Duodenal mucosa (tissue), 2 donors: ENCODE measurements around the gene FAM222A.
A peak's percentile ranks its signal among the peaks of the same experiment; 100 is the strongest.

Experiments
- H3K27ac ChIP-seq: one replicate; pipeline ENCODE4 v1.7.0; 2013; ENCODE audit warnings: low read depth, low read length
- H3K27me3 ChIP-seq, 2 donors: one replicate each; pipeline ENCODE4 v1.7.0; 2013; ENCODE audit warnings: low read length in 2 of 2, control low read depth in 1 of 2; ENCODE audit not compliant: insufficient read depth in 2 of 2, control insufficient read depth in 1 of 2
- H3K36me3 ChIP-seq, 2 donors: one replicate each; pipeline ENCODE4 v1.7.0; 2013; ENCODE audit warnings: low read length in 2 of 2, control low read depth in 1 of 2; ENCODE audit not compliant: insufficient read depth in 2 of 2, control insufficient read depth in 1 of 2
- H3K4me1 ChIP-seq, 2 donors: one replicate each; pipeline ENCODE4 v1.7.0; 2013; ENCODE audit warnings: low read length in 2 of 2, control low read depth in 1 of 2; ENCODE audit not compliant: insufficient read depth in 2 of 2, control insufficient read depth in 1 of 2
- H3K4me3 ChIP-seq, 2 donors: one replicate each; pipeline ENCODE4 v1.7.0; 2013; ENCODE audit warnings: low read length in 2 of 2, low read depth in 1 of 2
- H3K9ac ChIP-seq, 2 donors: one replicate each; pipeline ENCODE4 v1.7.0; 2013; ENCODE audit warnings: low read length in 2 of 2, low read depth in 1 of 2
- H3K9me3 ChIP-seq, 2 donors: one replicate each; pipeline ENCODE4 v1.7.0; 2013; ENCODE audit warnings: low read length in 2 of 2, control low read depth in 1 of 2; ENCODE audit not compliant: control insufficient read depth in 1 of 2

FAM222A gene

GRCh38 chr12:109724321-109724892, 10.8 kb downstream of the FAM222A start:
- H3K4me1 ChIP-seq: peaks cover 76 to 82% of the 10 kb centered on the region in 2 donors
- H3K9me3 ChIP-seq: no peaks in the 10 kb centered on the region
- H3K4me3 ChIP-seq: no peak overlapping the region
- H3K27me3 ChIP-seq: no peaks in the 10 kb centered on the region
- no peak overlapping the region for H3K9ac ChIP-seq
- H3K27ac ChIP-seq: no peak overlapping the region
- H3K36me3 ChIP-seq: no peaks in the 10 kb centered on the region

DNA sequence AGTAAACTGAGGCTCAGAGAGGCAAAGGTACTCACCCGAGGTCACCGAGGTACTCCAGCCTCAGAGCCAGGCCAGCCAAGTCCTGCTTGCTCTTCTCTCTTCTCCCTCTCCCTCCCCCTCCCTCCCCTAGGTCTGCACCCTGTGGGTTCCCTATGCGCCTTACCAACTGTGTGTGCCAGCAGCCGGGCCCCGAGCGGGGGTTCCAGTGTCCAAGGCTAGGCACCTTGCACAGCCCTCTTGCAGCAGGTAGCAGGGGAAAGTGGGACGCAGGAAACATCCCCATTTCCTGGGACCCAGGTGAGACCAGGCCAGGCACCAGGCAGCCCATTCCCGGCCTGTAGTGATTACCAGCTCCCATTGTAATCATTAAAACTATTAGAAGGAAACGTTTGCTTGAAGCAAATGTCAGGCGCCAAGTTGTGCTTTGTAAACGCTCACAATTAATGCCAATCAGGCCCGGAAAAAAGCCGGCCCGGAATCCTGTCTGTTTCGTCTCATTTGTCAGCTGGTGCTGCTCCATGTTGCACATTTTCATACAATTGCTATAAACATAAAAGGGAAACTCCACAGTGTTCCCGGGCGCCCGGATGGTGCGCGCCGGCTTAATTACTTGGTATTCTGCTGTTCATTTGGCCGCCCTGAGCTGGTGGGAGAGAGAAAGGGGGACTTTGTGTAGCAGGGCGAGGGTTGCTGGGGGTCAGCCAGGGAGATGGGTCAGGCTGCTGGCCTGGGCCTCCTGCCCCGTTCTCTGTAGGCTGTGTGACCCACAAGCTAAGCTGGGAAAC, 11.9 kb downstream of the FAM222A start:
- Histone ChIP-seq H3K27ac (no peak overlapping the region), H3K27me3 (no peaks in the 10 kb centered on the region), H3K4me1 (peaks cover 66 to 70% of the 10 kb centered on the region in 2 donors), H3K9ac (no peak overlapping the region), H3K9me3 (no peaks in the 10 kb centered on the region), H3K4me3 (no peak overlapping the region), H3K36me3 (no peaks in the 10 kb centered on the region)

GRCh38 chr12:109726106-109726497, 12.5 kb downstream of the FAM222A start:
- Histone ChIP-seq H3K4me1 (peaks cover 60 to 65% of the 10 kb centered on the region in 2 donors), H3K4me3 (no peak overlapping the region), H3K27ac (no peak overlapping the region), H3K36me3 (no peaks in the 10 kb centered on the region), H3K9me3 (no peaks in the 10 kb centered on the region), H3K9ac (no peak overlapping the region), H3K27me3 (no peaks in the 10 kb centered on the region)

DNA sequence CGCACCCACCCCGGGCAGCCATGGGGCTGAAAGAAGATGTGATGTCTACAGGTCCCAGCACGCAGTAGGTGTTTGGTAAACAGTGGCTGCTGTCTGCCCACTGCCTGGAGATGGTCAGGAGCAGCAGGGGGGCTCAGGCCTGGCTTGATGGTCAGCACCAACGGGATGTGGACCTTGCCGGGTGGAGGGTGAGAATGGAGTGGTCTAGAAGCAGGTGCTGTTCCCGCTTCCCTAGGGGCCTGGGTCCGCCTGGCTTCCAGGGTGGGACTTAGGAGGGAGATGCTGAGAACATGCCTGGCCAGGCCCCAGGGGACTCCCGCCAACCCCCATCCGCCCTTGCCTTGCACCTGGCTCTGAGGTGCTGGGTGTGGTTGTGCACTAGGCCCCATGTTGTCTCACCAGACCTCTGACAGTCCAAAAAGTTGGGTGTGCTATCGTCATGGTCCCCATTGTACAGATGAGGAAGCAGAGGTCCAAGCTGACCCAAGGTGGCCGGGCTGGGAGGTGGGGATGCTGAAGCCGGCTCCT, 12.9 kb downstream of the FAM222A start:
- H3K9ac ChIP-seq: no peak overlapping the region
- H3K27me3 ChIP-seq: no peaks in the 10 kb centered on the region
- H3K27ac ChIP-seq: no peak overlapping the region
- H3K9me3 ChIP-seq: no peaks in the 10 kb centered on the region
- H3K4me1 ChIP-seq: peaks cover 55 to 61% of the 10 kb centered on the region in 2 donors
- H3K4me3 ChIP-seq: no peak overlapping the region
- no peaks in the 10 kb centered on the region for H3K36me3 ChIP-seq

DNA sequence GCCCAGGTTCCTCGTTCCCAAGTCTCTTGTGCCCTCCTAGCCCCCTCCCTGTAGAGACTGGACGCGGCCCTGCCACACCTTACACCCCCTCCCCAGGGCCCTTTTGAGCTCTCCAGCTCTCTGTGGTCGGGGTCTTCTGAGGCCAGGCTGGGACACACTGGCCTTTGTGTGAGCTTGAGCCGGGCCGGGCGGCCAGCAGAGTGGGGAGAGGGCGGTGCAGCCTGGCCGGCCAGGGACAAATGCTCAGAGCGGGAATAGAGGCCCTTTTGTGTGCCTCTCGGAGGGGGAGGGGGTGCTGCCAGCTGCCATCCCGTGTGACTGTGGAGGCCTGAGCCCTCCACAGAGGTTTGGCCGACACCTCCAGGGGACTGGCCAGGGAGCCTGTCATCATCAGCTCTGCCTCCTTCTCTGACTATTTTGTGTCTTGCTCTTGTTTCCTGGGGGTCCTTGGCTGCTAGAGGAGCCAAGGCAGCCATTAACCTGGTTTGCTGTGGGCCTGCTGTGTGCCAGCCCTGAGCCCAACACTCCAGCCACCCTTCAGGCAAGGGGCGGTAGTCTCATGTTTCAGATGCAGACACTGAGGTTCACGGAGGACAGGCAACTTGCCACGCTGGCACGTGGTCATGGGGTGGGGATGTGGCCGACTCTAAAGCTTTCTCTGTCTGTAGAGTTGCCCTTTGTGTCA, 13.6 kb downstream of the FAM222A start:
- H3K4me3 ChIP-seq: peak overlapping the region in 1 of 2 donors; percentile 22
- H3K27ac ChIP-seq: no peak overlapping the region
- H3K4me1 ChIP-seq: peaks cover 49 to 55% of the 10 kb centered on the region in 2 donors
- H3K27me3 ChIP-seq: no peaks in the 10 kb centered on the region
- no peaks in the 10 kb centered on the region for H3K36me3 ChIP-seq
- no peak overlapping the region for H3K9ac ChIP-seq
- H3K9me3 ChIP-seq: no peaks in the 10 kb centered on the region

- no peaks in the 10 kb centered on the region for H3K36me3 ChIP-seq
- H3K27me3 ChIP-seq: no peaks in the 10 kb centered on the region
- no peaks in the 10 kb centered on the region for H3K9me3 ChIP-seq
- no peak overlapping the region for H3K27ac ChIP-seq
- no peak overlapping the region for H3K4me3 ChIP-seq
- no peak overlapping the region for H3K9ac ChIP-seq
- peaks cover 42 to 46% of the 10 kb centered on the region in 2 donors for H3K4me1 ChIP-seq
Measured at GRCh38 chr12:109727746-109728726, 14.4 kb downstream of the FAM222A start.

DNA sequence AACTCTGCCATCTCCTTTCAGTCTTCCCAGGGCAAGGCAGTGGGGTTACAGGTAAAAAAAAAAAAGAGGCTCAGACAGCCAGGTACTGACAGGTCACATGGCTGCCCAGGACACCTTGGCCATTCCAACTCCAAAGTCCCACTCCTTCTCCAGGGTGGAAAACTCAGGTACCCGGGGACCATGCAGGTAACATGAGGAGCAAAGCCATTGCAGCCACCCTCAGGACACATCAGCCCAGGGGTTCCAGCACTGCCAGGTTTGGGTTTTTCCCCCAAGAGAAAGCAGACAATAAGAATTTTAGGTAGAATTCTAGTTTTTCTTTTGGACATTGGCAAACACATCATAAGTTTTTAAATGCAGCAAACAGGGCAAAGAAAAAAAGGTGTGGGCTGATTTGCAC, 15.3 kb downstream of the FAM222A start:
- H3K27ac ChIP-seq: no peak overlapping the region
- H3K4me1 ChIP-seq: peaks cover 35 to 38% of the 10 kb centered on the region in 2 donors
- no peak overlapping the region for H3K9ac ChIP-seq
- no peak overlapping the region for H3K4me3 ChIP-seq
- H3K36me3 ChIP-seq: no peaks in the 10 kb centered on the region
- H3K27me3 ChIP-seq: no peaks in the 10 kb centered on the region
- H3K9me3 ChIP-seq: no peaks in the 10 kb centered on the region

GRCh38 chr12:109729371-109729781, 15.8 kb downstream of the FAM222A start:
- no peak overlapping the region for H3K9ac ChIP-seq
- no peaks in the 10 kb centered on the region for H3K9me3 ChIP-seq
- H3K4me3 ChIP-seq: no peak overlapping the region
- no peaks in the 10 kb centered on the region for H3K36me3 ChIP-seq
- no peaks in the 10 kb centered on the region for H3K27me3 ChIP-seq
- peaks cover 33 to 34% of the 10 kb centered on the region in 2 donors for H3K4me1 ChIP-seq
- H3K27ac ChIP-seq: no peak overlapping the region

DNA sequence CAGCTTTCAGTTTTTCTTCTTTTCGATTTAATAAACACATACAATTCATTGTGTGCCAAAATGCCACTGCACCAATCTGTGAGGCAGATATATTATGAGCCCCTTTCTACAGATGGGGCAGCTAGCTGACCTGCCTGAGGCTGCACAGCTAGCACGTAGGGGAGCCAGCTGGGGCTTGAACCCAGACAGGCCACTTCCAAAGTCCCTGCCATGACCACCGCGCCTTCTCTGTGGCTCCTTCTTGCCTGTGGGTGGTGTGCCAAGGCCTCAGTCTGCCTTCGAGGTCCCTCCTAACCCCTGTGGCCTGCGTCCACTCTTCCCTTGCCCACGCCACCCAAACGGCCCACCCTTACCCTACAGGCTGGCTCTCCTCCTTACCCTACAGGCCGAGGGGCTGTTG, 16.2 kb downstream of the FAM222A start:
- peaks cover 33 to 35% of the 10 kb centered on the region in 2 donors for H3K4me1 ChIP-seq
- H3K9me3 ChIP-seq: no peaks in the 10 kb centered on the region
- no peak overlapping the region for H3K4me3 ChIP-seq
- H3K27me3 ChIP-seq: no peaks in the 10 kb centered on the region
- no peak overlapping the region for H3K27ac ChIP-seq
- no peaks in the 10 kb centered on the region for H3K36me3 ChIP-seq
- H3K9ac ChIP-seq: no peak overlapping the region
